NB4 (cell line): ENCODE data around the gene HOXA5.

Experiments used
- DNase-seq: peaks from one replicate; pipeline ENCODE4 v3.0.0; 2010; ENCODE audit warnings: low read depth
- H3K4me3 ChIP-seq: one replicate; pipeline ENCODE4 v1.5.1; 2011; ENCODE audit warnings: mild to moderate bottlenecking, low read depth, low read length, moderate library complexity
- MYC ChIP-seq: IDR thresholded peaks from 2 replicates; pipeline ENCODE4 v1.6.1; 2011; ENCODE audit warnings: low read depth, low read length
- POLR2A ChIP-seq: IDR thresholded peaks from 2 replicates; pipeline ENCODE4 v1.6.1; 2011; ENCODE audit warnings: mild to moderate bottlenecking; ENCODE audit not compliant: insufficient read length; ENCODE audit errors: extremely low read depth
- TF ChIP-seq, protein P1 (sequence below): IDR thresholded peaks from 2 replicates; pipeline ENCODE4 v1.6.1; 2011; ENCODE audit warnings: low read depth, low read length
- TF ChIP-seq, protein P2 (sequence below): IDR thresholded peaks from one replicate; pipeline ENCODE4 v1.5.1; 2012; ENCODE audit warnings: low read depth, low read length

Gene HOXA5

DNA sequence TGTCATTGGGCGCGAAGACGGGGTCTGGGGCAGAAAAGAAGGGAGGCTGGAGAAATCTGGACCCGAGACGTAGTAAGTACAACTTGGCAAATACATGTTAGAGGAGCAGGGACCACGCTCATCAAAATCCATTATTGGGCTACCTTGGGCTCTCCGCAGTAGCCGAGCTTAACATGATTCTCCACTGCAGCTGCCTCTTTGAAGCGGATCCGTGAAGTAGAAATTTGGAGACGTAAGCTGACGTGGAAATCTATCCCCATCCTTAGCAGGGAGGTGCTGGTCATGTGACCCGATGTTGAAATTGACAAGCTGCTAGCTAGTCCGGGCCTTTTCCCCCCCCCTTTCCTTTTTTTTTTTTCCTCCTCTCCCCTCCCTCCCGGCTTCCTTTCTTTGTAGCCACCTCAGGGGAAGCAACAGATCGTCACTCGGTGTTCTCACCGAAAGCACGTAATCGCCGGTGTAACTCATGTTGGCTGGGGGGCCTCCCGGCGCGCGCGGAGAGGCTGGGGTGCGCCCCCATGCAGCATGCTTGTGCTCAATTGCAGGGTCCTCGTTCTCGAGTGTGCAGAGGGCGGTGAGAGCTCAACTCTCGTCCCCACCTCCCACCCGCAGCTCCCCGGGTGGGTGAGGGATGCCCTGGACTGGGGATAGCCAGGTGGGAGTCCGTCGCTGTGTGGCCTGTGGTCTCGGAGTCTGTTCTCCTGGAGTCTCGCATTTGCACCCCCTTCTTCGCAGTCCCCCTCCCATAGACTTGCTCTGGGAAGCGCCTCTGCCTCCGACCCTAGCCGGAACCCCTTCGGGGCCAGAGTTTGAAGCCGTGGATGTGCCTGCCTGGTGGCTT is 41.8 kb upstream of the HOXA5 start, which contains the start of gene HOXA11:
HOXA11 (minus strand) TSS at position 220 of the 841 bp plus-strand sequence; CDS start at position 132, 88 bp downstream.
- DNase-seq: peak; percentile 94
- peak within 1 kb of the TSS; percentile 77 for H3K4me3 ChIP-seq

DNA sequence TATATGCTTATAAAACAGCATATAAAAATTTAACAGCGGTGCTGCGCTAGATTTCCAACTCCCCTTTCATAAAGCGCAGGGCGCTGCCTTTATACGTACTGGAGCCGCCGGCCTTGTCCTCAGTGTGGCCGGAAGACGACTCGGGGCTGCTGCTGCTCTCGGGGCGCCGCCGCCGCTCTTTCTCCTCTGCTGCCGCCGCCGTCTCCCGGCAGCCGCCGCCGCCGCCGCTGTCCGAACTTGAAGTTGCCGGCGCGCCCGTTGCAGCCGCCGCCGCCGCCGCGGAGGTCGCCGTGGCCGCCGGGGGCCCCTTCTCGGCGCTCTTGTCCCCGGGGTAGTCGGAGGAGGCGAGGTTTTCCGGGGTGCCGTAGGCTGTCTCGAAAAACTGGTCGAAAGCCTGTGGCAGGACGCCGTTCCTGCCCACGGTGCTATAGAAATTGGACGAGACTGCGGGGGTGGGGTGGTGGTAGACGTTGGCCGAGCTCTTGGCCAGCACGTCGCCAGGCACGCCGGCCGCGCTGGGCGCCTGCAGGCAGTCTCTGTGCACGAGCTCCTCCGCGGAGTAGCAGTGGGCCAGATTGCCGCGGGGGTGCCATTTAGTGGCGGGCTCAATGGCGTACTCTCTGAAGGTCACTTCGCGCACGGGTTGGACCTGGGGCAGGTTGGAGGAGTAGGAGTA is 41.0 kb upstream of the HOXA5 start:
- TF ChIP-seq, protein P1, sequence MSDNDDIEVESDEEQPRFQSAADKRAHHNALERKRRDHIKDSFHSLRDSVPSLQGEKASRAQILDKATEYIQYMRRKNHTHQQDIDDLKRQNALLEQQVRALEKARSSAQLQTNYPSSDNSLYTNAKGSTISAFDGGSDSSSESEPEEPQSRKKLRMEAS: peak; percentile 48; the same call in 1 of the 2 replicates
- TF ChIP-seq, protein P2, sequence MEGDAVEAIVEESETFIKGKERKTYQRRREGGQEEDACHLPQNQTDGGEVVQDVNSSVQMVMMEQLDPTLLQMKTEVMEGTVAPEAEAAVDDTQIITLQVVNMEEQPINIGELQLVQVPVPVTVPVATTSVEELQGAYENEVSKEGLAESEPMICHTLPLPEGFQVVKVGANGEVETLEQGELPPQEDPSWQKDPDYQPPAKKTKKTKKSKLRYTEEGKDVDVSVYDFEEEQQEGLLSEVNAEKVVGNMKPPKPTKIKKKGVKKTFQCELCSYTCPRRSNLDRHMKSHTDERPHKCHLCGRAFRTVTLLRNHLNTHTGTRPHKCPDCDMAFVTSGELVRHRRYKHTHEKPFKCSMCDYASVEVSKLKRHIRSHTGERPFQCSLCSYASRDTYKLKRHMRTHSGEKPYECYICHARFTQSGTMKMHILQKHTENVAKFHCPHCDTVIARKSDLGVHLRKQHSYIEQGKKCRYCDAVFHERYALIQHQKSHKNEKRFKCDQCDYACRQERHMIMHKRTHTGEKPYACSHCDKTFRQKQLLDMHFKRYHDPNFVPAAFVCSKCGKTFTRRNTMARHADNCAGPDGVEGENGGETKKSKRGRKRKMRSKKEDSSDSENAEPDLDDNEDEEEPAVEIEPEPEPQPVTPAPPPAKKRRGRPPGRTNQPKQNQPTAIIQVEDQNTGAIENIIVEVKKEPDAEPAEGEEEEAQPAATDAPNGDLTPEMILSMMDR: no peak
- peak; percentile 46 for TF ChIP-seq POLR2A
- TF ChIP-seq MYC: peak; percentile 62; the same call in 1 of the 2 replicates
- H3K4me3 ChIP-seq: peak overlapping the region; percentile 77
- DNase-seq: peak; percentile 82

More for the DNA sequence above, 41.8 kb upstream of the HOXA5 start, which contains the start of gene HOXA11:
- peak; percentile 75 for TF ChIP-seq POLR2A
- TF ChIP-seq MYC: peak; percentile 63; the same call in 1 of the 2 replicates
- TF ChIP-seq, protein P1: peak; percentile 87
- TF ChIP-seq, protein P2: no peak

DNA sequence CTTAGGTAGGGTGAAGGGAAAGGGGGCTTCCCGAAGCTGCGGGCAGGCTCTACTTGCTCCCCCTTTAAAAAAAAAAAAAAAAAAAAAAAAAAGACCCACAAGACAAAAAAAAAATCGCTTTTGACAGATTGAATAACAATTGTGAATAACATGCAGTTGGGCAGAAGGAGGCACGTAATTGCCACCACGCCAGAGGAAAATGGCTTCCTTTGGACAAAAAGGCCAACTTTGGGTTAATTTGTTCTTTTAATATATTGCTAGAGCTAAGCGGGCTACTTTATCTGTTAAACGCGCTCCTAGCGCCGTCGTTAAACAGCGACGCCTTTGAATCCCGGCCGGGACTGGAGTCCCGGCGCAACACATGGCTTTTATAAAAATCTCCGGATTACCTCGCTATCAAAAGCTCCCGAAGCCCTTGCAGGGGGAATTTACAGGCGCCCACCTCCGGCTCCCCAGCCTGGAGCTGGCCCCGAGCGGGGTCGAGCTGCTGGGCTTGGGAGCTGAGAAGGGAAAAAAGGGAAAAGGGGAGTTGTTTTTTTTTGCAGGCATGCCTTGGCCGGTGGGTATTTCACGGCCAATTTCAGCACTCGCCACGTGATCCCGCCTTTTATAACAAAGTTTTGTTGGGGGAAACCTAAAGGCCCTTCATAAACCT is 40.3 kb upstream of the HOXA5 start:
- DNase-seq: peak; percentile 78
- TF ChIP-seq MYC: peak; percentile 68
- TF ChIP-seq, protein P1: peak; percentile 78
- TF ChIP-seq, protein P2: peak; percentile 16
- no peak for TF ChIP-seq POLR2A
- H3K4me3 ChIP-seq: peak overlapping the region; percentile 74

DNA sequence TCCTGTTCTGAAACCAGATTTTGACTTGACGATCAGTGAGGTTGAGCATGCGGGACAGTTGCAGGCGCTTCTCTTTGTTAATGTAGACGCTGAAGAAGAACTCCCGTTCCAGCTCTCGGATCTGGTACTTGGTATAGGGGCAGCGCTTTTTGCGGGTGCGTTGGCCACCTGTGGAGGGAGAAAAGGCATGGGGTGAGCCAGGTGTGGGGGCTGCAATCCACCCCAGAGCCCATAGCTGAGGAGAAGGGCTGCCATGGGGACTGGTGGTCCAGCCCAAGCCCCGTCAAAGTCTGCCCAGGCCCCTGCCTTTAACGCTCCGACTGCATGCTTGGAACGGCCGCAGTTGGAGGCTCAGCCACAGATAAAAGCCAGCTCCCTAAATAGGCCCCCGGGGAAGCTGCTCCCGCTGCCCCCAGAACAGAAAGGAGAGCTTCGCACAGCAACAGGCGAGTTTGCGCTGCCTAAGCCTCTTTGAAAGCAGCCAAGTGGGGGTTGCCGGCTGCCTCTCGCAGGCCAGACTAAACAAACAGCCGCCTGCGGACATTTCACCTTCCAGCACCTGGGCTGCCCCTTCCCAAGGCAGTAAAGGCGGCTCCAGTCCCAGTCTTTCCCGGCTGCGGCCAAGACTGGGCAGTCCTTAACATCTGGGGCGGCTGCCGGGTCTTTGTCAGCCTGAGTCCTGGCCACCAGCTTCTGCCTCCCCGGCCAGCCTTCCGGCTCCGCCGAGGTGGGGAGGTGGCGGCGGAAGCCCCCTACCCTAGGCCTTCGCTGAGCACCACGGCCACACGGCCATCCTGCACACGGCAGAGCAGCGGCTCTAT is 39.6 kb upstream of the HOXA5 start:
- H3K4me3 ChIP-seq: peak overlapping the region; percentile 74
- no peak for TF ChIP-seq POLR2A
- TF ChIP-seq, protein P2: no peak
- TF ChIP-seq, protein P1: no peak
- TF ChIP-seq MYC: no peak
- peak; percentile 61 for DNase-seq

DNA sequence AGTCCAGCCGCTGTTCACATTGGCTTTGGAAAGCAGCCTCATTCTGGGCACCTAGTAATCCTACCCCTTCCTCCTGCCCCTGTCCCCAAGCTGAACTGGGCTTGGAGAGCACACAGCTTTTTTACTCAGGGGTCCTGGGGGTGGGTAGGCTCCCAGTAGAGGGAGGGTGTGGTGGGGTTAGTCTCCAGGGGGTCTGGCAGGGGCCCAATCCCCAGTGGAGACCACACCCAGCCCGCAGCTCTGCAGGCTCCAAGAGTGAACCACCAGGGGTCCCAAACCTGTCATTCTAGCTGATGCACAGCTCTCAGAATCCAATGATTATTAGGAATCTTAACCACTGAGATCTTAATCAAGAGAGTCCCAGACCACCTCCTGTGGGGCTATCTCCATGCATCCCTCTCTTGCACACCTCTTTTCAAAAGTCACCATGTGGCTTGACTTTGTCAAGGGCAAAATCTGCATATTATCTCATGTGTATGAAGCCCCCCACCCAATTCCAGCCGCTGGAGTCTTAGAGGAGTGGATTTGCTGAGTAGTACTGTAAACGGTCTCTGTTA is 38.9 kb upstream of the HOXA5 start:
- TF ChIP-seq POLR2A: no peak
- TF ChIP-seq, protein P2: no peak
- no peak for TF ChIP-seq MYC
- DNase-seq: no peak
- no peak overlapping the region for H3K4me3 ChIP-seq
